Measurements from ENCODE around the gene CEP89. TPM values are rescaled to one million over a fixed set of nuclear protein-coding genes. Genes with fewer than 3 reads are reported as not detected.

CEP89 gene
- total RNA-seq, 2 donors from 2014 or later, result 10.8 to 11.4 TPM

DNA sequence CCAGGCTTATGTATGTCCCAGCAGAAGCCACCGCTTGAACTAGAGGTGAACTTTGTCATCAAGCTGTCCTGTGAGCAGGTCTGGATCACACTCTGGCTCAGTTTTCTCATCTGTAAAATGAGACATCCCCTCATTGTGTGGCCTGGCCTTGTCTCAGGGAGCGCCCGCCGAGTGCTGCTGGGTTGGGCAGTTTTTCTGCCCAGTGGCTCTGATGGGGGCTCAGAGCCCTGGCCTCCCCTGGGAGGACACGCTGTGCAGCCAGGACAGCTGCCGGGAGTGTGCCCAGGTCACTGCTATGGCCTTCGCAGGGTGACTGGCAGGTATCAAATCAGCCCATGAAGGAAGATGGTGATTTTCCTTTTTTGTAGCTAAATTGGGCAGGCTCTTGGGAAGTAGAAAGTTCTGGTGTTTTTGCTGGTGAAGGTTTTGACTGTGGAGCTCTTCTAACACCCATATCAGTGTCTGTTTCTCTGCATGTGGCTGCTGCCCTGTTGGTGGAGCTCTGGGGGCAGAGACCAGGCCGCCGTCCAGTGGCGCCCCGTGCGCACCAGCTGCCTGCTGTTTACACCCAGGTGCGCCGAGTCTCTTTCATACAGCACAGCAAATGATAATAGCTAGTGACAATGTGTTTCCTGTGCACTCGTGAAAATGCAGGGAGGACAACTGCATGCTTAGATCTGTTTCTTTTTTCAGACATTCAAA is 143.0 kb downstream of the CEP89 start:
- no peak for ATAC-seq
- no peak for DNase-seq
- intact Hi-C loops (cut with DNase I, micrococcal nuclease), result no loop called here

GRCh38 chr19:32828139-32828538 is 143.6 kb downstream of the CEP89 start:
- intact Hi-C loops (cut with DNase I, micrococcal nuclease), result no loop called here
- DNase-seq (no peak), ATAC-seq (no peak)

Other genes starting within 250 kb of the CEP89 start
- under 1 TPM; 0.31 to 0.73 TPM for gene SLC7A9, start 102.2 kb downstream of the CEP89 start, total RNA-seq
- 1 to 10 TPM; 1.0 to 1.5 TPM for gene FAAP24, start 284 bp upstream of the CEP89 start, total RNA-seq
- gene RHPN2, start 92.9 kb upstream of the CEP89 start, total RNA-seq, result 10 to 100 TPM; 86.5 to 87.5 TPM
- 10 to 100 TPM in 1 of 2 donors, 1 to 10 TPM in 1; 8.3 to 10.9 TPM for gene GPATCH1, start 109.2 kb upstream of the CEP89 start, total RNA-seq
- not detected for gene WDR88, start 160.2 kb upstream of the CEP89 start, total RNA-seq
- 10 to 100 TPM in 1 of 2 donors, 1 to 10 TPM in 1; 7.2 to 12.4 TPM for gene LRP3, start 222.4 kb upstream of the CEP89 start, total RNA-seq

Data from left colon (tissue), 2 donors.